H9 (cell line): Measurements from ENCODE around the gene ARMS2. TPM values are rescaled to one million over a fixed set of nuclear protein-coding genes. Genes with fewer than 3 reads are reported as not detected.

Source experiments
- DNase-seq: peaks from one replicate; pipeline ENCODE4 v3.0.0-alpha.2; 2017
- H2AFZ ChIP-seq: one replicate; pipeline ENCODE4 v1.6.1; 2013; ENCODE audit warnings: mild to moderate bottlenecking, low read length, control low read depth, moderate library complexity
- H2AK5ac ChIP-seq: 2 replicates; pipeline ENCODE4 v1.6.1; 2013; ENCODE audit warnings: low read length, control low read depth, mixed read lengths; ENCODE audit not compliant: insufficient read length
- H2BK120ac ChIP-seq: one replicate; pipeline ENCODE4 v1.6.1; 2013; ENCODE audit warnings: low read depth, mild to moderate bottlenecking, low read length, control low read depth, inconsistent platforms; ENCODE audit not compliant: poor library complexity, severe bottlenecking
- H2BK12ac ChIP-seq: 2 replicates; pipeline ENCODE4 v1.6.1; 2013; ENCODE audit warnings: low read length, control low read depth, mixed read lengths, low read depth; ENCODE audit not compliant: insufficient read length
- H2BK15ac ChIP-seq: 2 replicates; pipeline ENCODE4 v1.6.1; 2013; ENCODE audit warnings: low read depth, low read length, control low read depth
- H2BK20ac ChIP-seq: one replicate; pipeline ENCODE4 v1.6.1; 2013; ENCODE audit warnings: low read depth, mild to moderate bottlenecking, low read length, control low read depth, inconsistent platforms; ENCODE audit not compliant: poor library complexity, severe bottlenecking
- H2BK5ac ChIP-seq: 2 replicates; pipeline ENCODE4 v1.6.1; 2013; ENCODE audit warnings: low read length, control low read depth, mixed read lengths; ENCODE audit not compliant: insufficient read length
- H3K14ac ChIP-seq: 2 replicates; pipeline ENCODE4 v1.6.1; 2013; ENCODE audit warnings: low read length, control low read depth; ENCODE audit not compliant: insufficient read depth
- H3K18ac ChIP-seq: 2 replicates; pipeline ENCODE4 v1.6.1; 2013; ENCODE audit warnings: low read depth, mild to moderate bottlenecking, mixed read lengths, low read length, control low read depth; ENCODE audit not compliant: insufficient read length
- H3K23ac ChIP-seq: 2 replicates; pipeline ENCODE4 v1.6.1; 2013; ENCODE audit warnings: low read length, control low read depth, mixed read lengths, low read depth; ENCODE audit not compliant: insufficient read length
- H3K23me2 ChIP-seq: 2 replicates; pipeline ENCODE4 v1.6.1; 2013; ENCODE audit warnings: low read depth, mild to moderate bottlenecking, mixed read lengths, low read length, control low read depth; ENCODE audit not compliant: insufficient read length, poor library complexity, severe bottlenecking
- H3K27ac ChIP-seq: 2 replicates; pipeline ENCODE4 v1.5.1; 2013; ENCODE audit warnings: low read length, control low read depth, mixed read lengths, low read depth; ENCODE audit not compliant: insufficient read length
- H3K27me3 ChIP-seq: 2 replicates; pipeline ENCODE4 v1.6.1; 2013; ENCODE audit warnings: low read length, control low read depth, inconsistent platforms; ENCODE audit not compliant: insufficient read depth
- H3K4ac ChIP-seq: 2 replicates; pipeline ENCODE4 v1.6.1; 2013; ENCODE audit warnings: low read depth, mild to moderate bottlenecking, control low read depth, inconsistent platforms, low read length, moderate library complexity
- H3K4me1 ChIP-seq: 2 replicates; pipeline ENCODE4 v1.6.1; 2013; ENCODE audit warnings: low read length, control low read depth, inconsistent platforms; ENCODE audit not compliant: insufficient read depth
- H3K4me2 ChIP-seq: 2 replicates; pipeline ENCODE4 v1.6.1; 2013; ENCODE audit warnings: low read length, control low read depth, mixed read lengths; ENCODE audit not compliant: insufficient read length, insufficient read depth
- H3K56ac ChIP-seq: 2 replicates; pipeline ENCODE4 v1.6.1; 2013; ENCODE audit warnings: low read depth, mild to moderate bottlenecking, mixed read lengths, low read length, control low read depth; ENCODE audit not compliant: insufficient read length
- H3K79me1 ChIP-seq: 2 replicates; pipeline ENCODE4 v1.6.1; 2013; ENCODE audit warnings: low read depth, mild to moderate bottlenecking, moderate library complexity, low read length, control low read depth, inconsistent platforms; ENCODE audit not compliant: insufficient read depth, poor library complexity, severe bottlenecking
- H3K79me2 ChIP-seq: 2 replicates; pipeline ENCODE4 v1.6.1; 2013; ENCODE audit warnings: low read length, control low read depth, inconsistent platforms; ENCODE audit not compliant: insufficient read depth
- H3K9ac ChIP-seq: 2 replicates; pipeline ENCODE4 v1.6.1; 2013; ENCODE audit warnings: low read length, control low read depth, mixed read lengths; ENCODE audit not compliant: insufficient read length; ENCODE audit errors: extremely low read depth
- H3K9me3 ChIP-seq: one replicate; pipeline ENCODE4 v1.6.1; 2013; ENCODE audit warnings: low read depth, low read length, inconsistent platforms; ENCODE audit not compliant: control insufficient read depth
- H3T11ph ChIP-seq: one replicate; pipeline ENCODE4 v1.6.1; 2013; ENCODE audit warnings: mild to moderate bottlenecking, low read length, control low read depth, inconsistent platforms
- H4K20me1 ChIP-seq: one replicate; pipeline ENCODE4 v1.6.1; 2013; ENCODE audit not compliant: control insufficient read depth, insufficient read length, insufficient read depth
- H4K5ac ChIP-seq: 2 replicates; pipeline ENCODE4 v1.6.1; 2013; ENCODE audit warnings: low read depth, mild to moderate bottlenecking, mixed read lengths, low read length, control low read depth; ENCODE audit not compliant: insufficient read length
- H4K8ac ChIP-seq: replicated peaks from 2 replicates; pipeline ENCODE4 v1.6.1; 2013; ENCODE audit warnings: low read length, control low read depth, mixed read lengths, low read depth; ENCODE audit not compliant: insufficient read length
- H4K91ac ChIP-seq: 2 replicates; pipeline ENCODE4 v1.6.1; 2013; ENCODE audit warnings: low read depth, mild to moderate bottlenecking, moderate library complexity, mixed read lengths, low read length, control low read depth; ENCODE audit not compliant: insufficient read length
- H3K27ac Mint-ChIP-seq, 3 experiments: 2 replicates in 2 of 3; 3 replicates in 1 of 3; pipeline ENCODE4 v1.8.0; 2020 to 2021; ENCODE audit warnings: mixed read lengths in 3 of 3, mild to moderate bottlenecking in 1 of 3, moderate library complexity in 1 of 3
- H3K27me3 Mint-ChIP-seq: 2 replicates; pipeline ENCODE4 v1.8.0; 2021; ENCODE audit warnings: low read depth, mild to moderate bottlenecking, moderate library complexity, mixed read lengths
- H3K36me3 Mint-ChIP-seq, 3 experiments: 2 replicates in 2 of 3; 3 replicates in 1 of 3; pipeline ENCODE4 v1.8.0; 2020 to 2021; ENCODE audit warnings: low read depth in 3 of 3, mixed read lengths in 3 of 3; ENCODE audit not compliant: insufficient read depth in 1 of 3
- H3K4me1 Mint-ChIP-seq, 2 experiments: 2 replicates each; pipeline ENCODE4 v1.8.0; 2020; ENCODE audit warnings: mixed read lengths in 2 of 2
- H3K4me3 Mint-ChIP-seq, 2 experiments: 2 replicates in 1 of 2; 3 replicates in 1 of 2; pipeline ENCODE4 v1.8.0; 2020 to 2021; ENCODE audit warnings: mild to moderate bottlenecking in 2 of 2, mixed read lengths in 2 of 2, moderate library complexity in 1 of 2
- H3K9me3 Mint-ChIP-seq, 2 experiments: 2 replicates in 1 of 2; 3 replicates in 1 of 2; pipeline ENCODE4 v1.8.0; 2020; ENCODE audit warnings: mild to moderate bottlenecking in 2 of 2, mixed read lengths in 2 of 2, moderate library complexity in 1 of 2
- CTCF ChIP-seq: fragments of 200-600 bp; sonication (generic); conservative IDR thresholded peaks from 3 replicates; pipeline ENCODE4 v1.8.0; 2021; ENCODE audit warnings: antibody characterized with exemption, mild to moderate bottlenecking
- WGBS: extraction: QIAGEN DNeasy Blood & Tissue Kit; methylation state at CpG from one replicate; pipeline ENCODE4 v1.1.7; 2013; ENCODE audit warnings: missing lambda C conversion rate, low lambda C conversion rate, mixed read lengths; ENCODE audit not compliant: insufficient read length; ENCODE audit errors: extremely low coverage; 5-methylcytosine and 5-hydroxymethylcytosine counted together
- total RNA-seq: library from RNA; stranded (reverse); gene quantifications from 2 replicates; pipeline ENCODE4 v1.2.1, GENCODE V29; 2021

ARMS2 gene
- total RNA-seq, 1 experiment from 2014 or later = not detected

- no peak for DNase-seq
- H3K9me3 Mint-ChIP-seq = no peaks in the 10 kb centered on the region
- H3K79me2 ChIP-seq = no peaks in the 10 kb centered on the region
Observed at GRCh38 chr10:122490786-122491680, 36.6 kb downstream of the ARMS2 start.

More at GRCh38 chr10:122490786-122491680, 36.6 kb downstream of the ARMS2 start:
- no peaks in the 10 kb centered on the region for H3K79me1 ChIP-seq
- H3K4me3 Mint-ChIP-seq = no peak overlapping the region
- TF ChIP-seq CTCF = no peak
- no peaks in the 10 kb centered on the region for H3K27me3 ChIP-seq
- H4K5ac ChIP-seq = no peak overlapping the region
- no peak overlapping the region for H3K14ac ChIP-seq
- H4K8ac ChIP-seq = no peak overlapping the region
- no peak overlapping the region for H3K23ac ChIP-seq
- H3K9ac ChIP-seq = no peak overlapping the region
- H4K91ac ChIP-seq = no peak overlapping the region
- H3K27ac ChIP-seq = no peak overlapping the region
- no peak overlapping the region for H2BK120ac ChIP-seq
- no peak overlapping the region for H2BK20ac ChIP-seq
- H2AK5ac ChIP-seq = no peak overlapping the region
- H2BK12ac ChIP-seq = no peak overlapping the region
- no peak overlapping the region for H2AFZ ChIP-seq
- no peak overlapping the region for H2BK5ac ChIP-seq
- no peak overlapping the region for H3K18ac ChIP-seq
- no peak overlapping the region for H3K56ac ChIP-seq
- no peaks in the 10 kb centered on the region for H4K20me1 ChIP-seq
- H3K4me2 ChIP-seq = no peak overlapping the region
- H2BK15ac ChIP-seq = no peak overlapping the region
- H3K27me3 Mint-ChIP-seq = peaks cover 2% of the 10 kb centered on the region; the same call in 1 of the 2 replicates
- no peak overlapping the region for H3T11ph ChIP-seq
- no peak overlapping the region for H3K4ac ChIP-seq
- H3K4me1 Mint-ChIP-seq = peaks cover 5 to 19% of the 10 kb centered on the region in 2 experiments
- no peaks in the 10 kb centered on the region; a peak in 1 of 7 replicates for H3K36me3 Mint-ChIP-seq
- H3K27ac Mint-ChIP-seq = no peak overlapping the region
- H3K4me1 ChIP-seq = no peaks in the 10 kb centered on the region
- no peaks in the 10 kb centered on the region for H3K9me3 ChIP-seq
- H3K23me2 ChIP-seq = no peaks in the 10 kb centered on the region
- WGBS = no CpG with 5 or more reads among the region's 26 CpGs
